SKM-1 (cell line): ENCODE results near the gene SLC26A3.

Experiments used
- DNase-seq: peaks from one replicate; lab custom pipeline; 2025; ENCODE audit not compliant: unreplicated experiment; lab: John Stamatoyannopoulos, UW

SLC26A3 gene

DNA sequence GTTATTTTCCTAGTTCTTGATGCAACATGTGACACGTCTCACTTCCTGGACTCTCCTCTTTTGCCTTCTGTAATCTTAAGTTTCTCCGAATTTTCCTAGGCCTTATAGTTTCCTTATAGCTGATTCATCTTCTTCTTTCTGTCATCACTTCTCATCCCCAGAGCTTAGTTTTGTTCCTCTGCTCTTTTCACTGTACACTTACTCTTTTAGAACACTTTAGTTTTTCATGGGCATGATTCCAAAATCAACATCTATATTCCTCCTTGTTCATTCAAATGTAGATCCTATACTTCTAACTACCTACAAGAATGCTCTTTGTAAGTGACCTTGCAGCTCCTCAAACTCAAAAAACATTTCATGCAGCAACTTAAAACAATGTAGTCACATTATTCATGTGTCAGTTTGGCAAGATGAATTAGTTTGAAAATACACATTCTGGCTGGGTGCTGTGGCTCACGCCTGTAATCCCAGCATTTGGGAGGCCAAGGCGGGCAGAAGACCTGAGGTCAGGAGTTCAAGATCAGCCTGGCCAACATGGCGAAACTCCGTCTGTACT is 13.1 kb upstream of the SLC26A3 start:
- DNase-seq = no peak

DNA sequence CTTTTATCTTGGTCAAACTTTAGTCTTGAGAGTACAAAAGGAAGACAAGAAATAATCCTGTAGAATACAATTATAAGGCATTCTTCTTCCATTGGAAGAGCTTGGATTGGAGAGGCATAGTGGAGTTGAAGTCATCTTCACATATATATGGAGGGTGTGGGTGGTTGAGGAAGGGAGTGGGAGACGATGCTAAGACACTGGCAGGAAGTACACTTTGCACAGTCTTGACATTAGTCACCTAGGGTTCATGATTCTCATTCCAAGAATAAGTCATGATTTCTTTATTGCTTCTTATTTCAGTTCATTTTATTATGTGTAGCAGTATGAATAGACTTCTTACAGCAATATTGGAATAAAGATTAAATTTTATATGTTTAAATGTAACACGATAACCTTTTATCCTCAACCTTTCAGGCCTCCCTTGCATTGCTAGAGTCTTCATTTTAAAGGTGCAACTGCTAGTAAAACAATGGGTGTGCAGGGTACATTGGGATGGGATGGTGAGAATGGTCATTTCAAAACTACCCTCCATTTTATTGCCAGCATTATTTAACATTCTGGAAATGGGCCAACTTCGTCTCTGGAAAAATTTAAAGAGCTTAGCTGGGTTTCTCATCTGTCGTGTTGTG is 12.3 kb upstream of the SLC26A3 start:
- DNase-seq = no peak

DNA sequence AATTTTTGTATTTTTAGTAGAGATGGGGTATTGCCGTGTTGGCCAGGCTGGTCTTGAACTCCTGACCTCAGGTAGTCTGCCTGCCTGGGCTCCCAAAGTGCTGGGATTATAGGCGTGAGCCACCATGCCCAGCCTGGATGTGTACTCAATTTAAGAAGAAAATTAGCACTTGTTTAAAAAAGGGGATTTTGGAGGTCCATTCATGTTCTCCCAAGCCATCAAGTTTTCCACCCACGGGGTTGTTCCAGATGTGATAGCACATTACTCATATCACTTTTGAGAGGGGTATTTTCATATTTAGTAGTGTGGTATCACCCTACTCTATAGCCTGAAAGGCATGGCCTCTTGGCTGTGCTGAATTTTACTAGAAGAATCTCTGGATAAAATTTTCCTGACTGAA is 10.5 kb upstream of the SLC26A3 start:
- DNase-seq = no peak

DNA sequence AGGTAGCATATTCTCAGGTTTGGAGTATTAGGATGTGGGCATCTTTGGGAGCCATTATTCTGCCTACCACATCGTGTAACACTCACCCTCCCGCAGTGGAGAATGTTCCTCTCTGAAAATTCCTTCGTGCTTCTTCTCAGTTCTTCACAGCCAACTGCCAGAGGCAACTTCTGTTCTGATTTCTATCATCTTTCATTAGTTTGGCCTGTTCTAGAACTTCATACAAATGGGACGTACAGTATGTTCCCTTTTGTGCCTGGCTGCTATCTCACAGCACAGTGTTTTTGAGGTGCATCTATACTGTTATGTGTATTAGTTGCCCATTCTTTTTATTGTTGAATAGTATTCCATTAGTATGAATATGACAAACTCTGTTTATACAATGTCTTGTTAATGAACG is 8.9 kb upstream of the SLC26A3 start:
- no peak for DNase-seq

DNA sequence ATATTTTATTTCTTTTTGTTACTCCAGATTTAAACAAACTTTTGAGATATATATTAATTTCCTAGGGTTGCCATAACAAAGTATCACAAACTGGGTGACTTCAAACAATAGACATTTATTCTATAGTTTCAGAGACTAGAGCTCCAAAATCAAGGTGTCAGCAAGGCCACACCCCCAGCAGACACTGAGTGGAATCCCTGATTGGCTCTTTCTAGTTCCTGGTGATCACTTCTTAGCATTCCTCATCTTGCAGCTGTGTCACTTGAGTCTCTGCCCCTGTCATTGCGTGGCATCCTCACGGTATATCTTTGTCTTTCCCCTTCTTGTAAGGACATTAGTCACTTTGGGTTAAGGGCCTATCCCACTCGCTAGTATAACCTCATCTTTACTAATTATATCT is 7.6 kb upstream of the SLC26A3 start:
- DNase-seq = no peak

DNA sequence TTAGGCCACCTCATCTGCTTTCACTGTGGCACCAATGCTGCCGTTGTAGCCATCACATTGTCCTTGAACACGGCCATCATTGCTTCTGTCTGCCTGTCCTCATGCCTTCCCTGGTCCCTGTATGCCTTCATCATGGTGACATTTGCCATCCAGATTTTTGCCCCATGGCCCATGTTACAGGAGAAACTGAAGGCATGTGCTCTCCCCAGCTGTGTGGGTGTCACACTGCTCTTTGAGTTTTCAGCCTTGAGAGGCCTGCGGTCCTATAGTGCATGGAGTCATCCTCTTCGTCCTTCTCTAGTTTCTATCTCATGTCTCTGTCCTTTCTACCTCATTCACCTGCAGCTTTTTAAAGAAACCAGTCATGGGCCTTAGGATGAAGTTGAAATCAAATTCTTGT is 6.2 kb upstream of the SLC26A3 start:
- DNase-seq = no peak

DNA sequence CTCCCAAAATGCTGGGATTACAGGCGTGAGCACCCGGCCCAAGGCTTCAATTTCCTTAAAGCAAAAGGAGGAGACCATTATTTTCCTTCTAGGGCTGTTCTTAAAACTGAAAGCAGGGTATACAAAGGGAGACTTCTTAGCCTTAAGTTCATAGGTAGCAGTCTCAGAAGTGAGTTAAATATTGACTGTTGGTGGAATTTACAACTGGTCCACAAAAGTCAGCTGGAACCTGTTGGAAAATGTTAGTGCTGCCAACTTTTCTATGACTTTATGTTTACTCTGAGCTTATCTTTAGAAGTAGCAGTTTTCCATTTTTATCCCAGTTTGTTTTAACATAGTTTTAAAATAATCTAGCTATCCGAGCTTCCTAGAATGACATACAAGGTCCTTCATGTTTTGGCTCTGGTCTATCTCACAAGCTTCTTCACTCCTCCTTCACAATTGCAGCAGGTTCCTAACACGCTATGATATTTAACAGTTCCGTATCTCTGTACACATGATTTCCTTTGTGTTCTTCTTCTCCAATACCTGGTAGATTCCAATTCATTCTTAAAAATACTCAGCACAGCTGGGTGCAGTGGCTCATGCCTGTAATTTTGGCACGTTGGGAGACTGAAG is 3.3 kb downstream of the SLC26A3 start:
- DNase-seq = no peak

DNA sequence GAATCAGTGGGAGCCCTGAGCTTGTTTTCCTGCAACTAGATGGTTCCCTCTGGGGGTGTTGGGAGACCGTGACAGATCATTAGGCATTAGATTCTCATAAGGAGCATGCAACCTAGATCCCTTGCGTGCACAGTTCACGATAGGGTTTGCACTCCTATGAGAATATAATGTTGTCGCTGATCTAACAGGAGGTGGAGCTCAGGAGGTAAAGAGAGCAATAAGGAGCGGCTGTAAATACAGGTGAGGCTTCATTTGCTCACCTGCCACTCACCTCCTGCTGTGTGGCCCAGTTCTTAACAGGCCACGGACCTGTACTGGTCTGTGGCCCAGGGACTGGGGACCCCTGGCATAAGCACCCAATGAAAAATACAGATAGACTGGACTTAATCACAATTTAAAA is 10.7 kb downstream of the SLC26A3 start:
- DNase-seq = no peak

DNA sequence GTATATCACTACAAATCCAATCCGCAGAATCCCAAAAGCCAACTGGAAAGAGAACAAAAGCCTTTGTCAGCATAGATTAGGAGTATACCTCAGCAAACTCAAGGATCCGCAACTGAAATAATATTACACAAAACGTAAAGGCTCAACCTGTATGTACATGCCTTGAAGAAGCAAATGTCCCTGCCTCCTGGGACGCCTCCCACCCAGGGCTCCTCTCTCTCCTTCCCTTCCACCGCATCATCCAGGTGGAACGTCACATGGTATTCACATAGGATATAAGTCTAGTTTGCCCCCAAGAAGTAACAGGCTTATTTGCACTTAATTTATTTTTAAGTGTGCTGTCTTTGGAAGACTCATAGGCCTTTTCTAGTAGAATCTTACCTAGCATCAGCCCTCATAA is 13.4 kb downstream of the SLC26A3 start:
- DNase-seq = no peak

DNA sequence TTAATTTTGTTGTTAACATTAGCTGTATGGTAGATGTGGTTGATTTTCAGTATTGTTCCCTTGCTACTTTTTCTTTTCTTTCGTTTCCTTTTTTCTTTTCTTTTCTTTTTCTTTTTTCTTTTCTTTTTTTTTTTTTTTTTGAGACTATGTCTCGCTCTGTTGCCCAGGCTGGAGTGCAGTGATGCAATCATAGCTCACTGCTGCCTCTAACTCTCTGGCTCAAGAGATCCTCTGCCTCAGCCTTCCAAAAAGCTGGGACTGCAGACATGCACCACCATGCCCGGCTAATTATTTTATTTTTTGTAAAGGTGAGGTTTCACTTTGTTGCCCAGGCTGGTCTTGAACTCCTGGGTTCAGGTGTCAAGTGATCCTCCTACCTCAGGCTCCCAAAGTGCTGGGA is 14.4 kb downstream of the SLC26A3 start:
- DNase-seq = no peak

DNA sequence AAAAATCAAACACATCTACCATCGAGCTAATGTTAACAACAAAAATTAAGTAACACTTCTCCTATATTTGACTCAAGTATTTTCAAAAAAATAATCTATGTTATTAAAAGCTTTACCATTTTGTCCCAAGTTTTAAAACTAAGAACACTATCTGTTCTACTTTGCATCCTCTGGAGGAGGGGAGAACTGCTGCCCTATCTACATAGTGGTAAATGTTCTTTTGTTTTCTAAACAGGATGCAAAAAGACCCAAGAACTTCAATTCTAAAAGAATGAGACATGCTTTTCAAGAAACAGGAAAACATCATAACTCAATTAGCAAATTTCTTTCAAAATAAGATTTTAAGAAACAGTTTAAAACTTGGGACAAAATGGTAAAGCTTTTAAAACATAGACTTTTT is 14.8 kb downstream of the SLC26A3 start:
- DNase-seq = no peak

DNA sequence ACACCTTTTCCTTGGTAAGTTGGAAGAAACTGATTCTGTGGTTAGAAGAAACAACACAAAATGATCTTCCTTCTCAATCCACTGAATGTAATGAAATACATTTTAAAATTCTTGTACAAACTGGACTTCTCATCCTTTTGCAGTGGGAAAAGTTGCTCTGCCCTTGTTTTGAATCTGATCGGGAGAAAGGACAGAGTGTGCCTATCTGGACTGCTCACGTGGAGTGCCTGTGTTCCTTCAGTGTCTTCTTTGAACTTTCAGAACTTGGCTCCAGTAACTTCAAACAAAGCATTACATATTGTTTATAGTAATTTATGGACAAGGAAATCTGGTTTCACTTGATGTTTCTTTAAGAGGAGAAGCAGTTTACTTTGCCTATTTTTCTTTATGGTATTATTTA is 17.1 kb downstream of the SLC26A3 start:
- no peak for DNase-seq

DNA sequence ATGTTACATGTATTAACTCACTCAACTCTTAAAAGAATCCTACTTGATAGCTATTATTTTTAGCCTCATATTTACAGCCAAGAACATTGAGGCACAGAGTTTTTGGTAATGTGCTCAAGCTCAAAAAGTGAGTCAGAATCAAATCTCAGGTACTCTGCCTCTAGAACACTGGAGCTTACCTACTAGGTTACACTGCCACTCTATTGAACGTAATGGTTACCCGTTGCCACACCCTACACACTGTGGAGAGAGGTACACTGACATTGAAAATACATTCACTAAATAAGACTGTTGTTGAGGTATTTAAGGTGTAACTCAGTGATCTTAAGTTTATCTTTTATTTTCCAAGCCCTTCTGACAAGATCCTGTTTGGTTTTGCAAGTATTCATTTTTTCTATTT is 17.9 kb downstream of the SLC26A3 start:
- no peak for DNase-seq

DNA sequence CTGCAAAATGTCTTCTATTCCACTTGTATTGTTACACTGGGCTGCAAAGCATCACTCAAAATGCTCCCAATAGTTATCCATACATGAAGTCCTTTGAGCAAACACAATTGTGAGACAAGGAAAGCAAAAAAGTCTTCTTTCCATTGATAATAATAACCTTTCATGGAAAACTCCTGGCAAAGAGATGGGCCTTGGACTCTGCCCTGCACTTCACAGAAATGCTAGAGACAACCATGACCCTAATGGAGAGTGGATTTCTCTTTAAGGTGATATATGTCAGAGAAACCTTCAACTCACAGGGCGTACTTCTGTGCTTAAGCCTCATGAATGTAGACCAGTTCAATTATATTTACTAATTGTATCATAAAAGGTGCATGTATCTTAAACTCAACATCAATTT is 19.4 kb downstream of the SLC26A3 start:
- DNase-seq = no peak

DNA sequence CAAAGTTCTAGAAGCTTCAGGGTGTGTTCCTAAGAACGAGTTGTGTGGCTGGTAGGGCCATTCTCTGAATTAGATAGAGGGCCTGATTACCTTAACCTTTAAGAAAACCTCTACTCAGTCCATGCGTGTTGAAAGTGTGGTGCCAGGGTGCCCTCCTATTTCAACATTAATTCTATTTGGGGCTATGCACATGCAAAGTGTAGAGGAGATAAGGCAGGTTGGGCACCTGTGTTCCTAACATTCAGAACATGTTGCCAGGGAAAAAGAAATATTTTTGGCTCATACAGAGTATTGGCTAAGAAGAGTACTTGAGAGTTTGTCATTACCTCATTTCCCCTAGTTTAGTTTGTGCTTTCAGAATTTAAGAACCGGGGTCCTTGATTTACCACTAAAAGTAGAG is 20.6 kb downstream of the SLC26A3 start:
- no peak for DNase-seq

DNA sequence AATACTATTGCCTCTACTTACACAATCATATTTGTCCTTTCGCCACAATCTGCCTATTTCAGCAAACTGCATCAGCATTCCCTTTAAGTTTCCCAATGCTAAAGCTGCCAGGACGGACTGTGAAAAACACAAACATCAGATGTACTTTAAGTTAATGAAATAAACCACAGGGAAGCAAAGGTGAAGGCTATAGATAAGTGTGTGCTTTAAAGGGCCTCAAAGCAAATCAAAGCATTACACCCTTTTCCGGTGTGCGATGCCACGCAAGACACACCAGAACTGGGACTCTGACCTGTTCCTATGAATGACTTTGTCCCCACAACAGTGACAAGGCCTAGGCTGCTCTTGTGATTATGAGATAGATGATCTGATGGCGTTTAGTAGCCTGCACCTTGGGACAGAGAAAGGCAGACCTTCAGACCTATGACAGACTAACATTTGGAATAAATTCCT is 23.4 kb downstream of the SLC26A3 start:
- DNase-seq = no peak

DNA sequence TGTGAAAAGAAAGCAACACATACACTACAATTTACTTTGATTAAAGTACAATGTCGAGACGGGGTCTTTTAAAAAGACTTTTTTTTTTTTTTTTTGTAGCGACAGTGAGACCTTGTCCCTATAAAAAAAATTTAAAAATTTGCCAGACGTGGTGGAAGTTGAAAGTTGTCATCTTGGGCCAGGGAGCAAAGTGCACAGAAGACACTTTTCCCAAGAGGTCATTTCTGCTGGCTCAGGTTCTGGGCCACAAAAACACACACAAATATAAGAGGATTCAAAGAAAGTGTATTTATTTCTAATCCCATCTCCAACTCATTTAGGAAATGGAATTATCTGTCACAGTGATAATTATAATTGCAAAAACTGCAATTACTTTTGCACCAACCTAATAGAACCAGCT is 24.7 kb downstream of the SLC26A3 start:
- DNase-seq = no peak

DNA sequence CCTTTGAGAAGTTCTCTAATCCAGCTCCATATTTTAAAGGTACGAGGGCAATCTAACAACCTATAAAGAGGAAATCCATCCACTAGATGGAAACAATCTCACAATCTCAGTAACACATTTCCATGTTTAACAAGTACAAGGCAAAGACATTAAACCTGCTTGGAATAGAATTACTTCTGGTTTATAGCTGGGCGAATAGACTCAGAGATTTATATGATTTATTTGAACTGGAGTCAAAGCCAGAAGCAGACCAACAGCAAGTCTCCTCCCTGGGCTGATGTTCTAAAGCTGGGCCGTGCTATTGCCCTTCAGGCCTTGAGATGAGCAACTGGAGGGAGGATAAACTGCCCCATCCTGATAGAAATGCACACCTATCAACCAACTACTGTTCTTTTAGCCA is 25.3 kb downstream of the SLC26A3 start:
- no peak for DNase-seq

DNA sequence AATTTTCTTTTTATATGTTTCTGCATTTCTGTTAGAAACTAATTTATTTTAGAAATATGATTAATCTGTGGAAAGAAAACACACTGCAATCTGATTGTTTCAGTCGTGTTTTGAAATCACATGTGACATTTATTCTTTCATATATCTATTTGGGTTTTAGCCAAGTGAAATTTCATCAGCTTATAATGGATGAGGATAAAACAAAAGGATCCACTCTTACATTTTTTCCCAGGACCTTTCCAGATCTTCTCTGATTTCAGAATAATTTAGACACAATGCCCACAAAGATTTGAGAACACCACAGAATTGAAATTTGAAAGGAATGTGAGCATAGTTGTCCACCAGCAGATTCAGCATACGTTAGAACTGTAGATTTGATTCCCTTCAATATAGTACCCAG is 30.0 kb downstream of the SLC26A3 start:
- no peak for DNase-seq

DNA sequence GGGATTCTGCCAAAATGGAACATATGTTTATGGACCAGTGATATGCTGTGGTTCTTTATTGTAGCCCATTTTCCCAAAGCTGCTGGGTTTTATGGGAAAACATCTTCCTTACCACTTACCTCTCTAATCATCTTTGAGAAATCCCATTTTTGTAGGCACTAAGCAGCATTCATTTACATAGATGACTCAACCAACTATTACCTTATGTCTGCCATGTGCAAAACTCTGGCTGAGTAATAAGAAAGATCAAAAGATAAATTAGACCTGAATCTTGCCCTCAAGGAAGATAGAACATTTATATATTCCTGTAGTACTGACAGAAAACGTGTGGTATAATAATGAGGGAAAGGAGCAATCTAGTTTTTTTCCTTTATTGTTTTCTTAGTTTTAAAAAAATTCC is 34.8 kb downstream of the SLC26A3 start:
- no peak for DNase-seq

DNA sequence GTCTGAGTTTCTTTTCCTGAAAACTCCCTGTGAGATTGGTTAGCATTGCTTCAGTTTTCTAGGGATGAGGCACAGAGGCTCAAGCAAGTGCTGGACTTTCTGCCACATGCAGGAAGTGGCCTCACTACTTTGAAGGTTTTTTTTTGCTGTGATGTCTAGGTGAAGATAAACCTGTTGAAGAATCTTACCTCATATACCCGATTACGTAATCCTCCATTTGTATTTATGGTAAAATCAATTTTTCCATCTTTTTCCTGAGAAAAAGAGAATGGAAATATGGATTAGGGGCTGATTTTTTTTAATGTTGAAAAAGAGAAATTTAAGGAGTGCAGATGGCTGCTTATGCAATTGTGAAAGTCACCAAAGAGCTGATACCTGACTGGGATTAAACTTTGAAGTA is 35.6 kb downstream of the SLC26A3 start:
- DNase-seq = no peak

DNA sequence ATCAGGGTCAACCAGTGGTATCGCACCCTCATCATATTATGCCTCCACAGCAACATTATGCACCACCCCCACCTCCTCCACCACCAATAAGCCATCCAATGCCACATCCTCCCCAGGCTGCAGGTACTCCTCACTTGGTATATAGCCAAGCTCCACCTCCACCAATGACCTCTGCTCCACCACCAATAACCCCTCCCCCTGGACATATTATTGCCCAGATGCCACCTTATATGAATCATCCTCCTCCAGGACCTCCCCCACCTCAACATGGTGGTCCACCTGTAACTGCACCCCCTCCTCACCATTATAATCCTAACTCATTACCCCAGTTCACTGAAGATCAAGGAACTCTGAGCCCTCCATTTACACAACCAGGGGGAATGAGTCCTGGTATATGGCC is 44.4 kb downstream of the SLC26A3 start:
- no peak for DNase-seq

DNA sequence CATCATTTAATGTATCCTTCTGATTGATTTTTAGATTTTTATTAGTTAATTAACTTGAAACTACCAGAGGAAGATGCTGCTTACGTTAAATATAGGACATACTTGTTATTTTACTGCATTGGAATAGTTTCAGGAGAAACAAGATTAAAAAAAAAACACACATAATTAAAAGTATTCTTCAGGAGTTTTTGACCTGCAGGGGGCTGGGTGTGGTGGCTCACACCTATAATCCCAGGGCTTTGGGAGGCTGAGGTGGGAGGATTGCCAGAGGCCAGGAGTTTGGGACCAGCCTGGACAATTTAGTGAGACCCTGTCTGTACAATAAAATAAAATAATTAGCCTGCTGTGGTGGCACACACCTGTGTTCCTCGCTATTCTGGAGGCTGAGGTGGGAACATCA is 48.4 kb downstream of the SLC26A3 start:
- no peak for DNase-seq
